Naive B cell (primary cell): Measurements from ENCODE around the gene CREB3. TPM values are rescaled to one million over a fixed set of nuclear protein-coding genes. Genes with fewer than 3 reads are reported as not detected.

Source experiments
- ATAC-seq, 2 donors: fragments of 150-1000 bp; cut with Tn5 transposase; 2 replicates each; pipeline ENCODE4 v1.10.0; 2021; ENCODE audit warnings: low read depth in 2 of 2, mild to moderate bottlenecking in 2 of 2, moderate library complexity in 2 of 2
- DNase-seq: peaks from one replicate; pipeline ENCODE4 v3.0.0; 2022
- H3K27ac Mint-ChIP-seq, 6 donors: one replicate each; pipeline ENCODE4 v1.8.0; 2020 to 2022; ENCODE audit warnings: mild to moderate bottlenecking in 6 of 6, mixed read lengths in 6 of 6, moderate library complexity in 5 of 6, inconsistent platforms in 2 of 6
- H3K27me3 Mint-ChIP-seq, 3 donors: one replicate each; pipeline ENCODE4 v1.8.0; 2021 to 2022; ENCODE audit warnings: mixed read lengths in 3 of 3, mild to moderate bottlenecking in 1 of 3
- H3K36me3 Mint-ChIP-seq, 2 donors: one replicate each; pipeline ENCODE4 v1.8.0; 2020 to 2022; ENCODE audit warnings: mixed read lengths in 2 of 2, inconsistent platforms in 1 of 2, mild to moderate bottlenecking in 1 of 2
- H3K4me1 Mint-ChIP-seq, 3 donors: one replicate each; pipeline ENCODE4 v1.8.0; 2020 to 2022; ENCODE audit warnings: mixed read lengths in 3 of 3, inconsistent platforms in 1 of 3, mild to moderate bottlenecking in 1 of 3, moderate library complexity in 1 of 3
- H3K4me3 Mint-ChIP-seq, 8 donors: one replicate each; pipeline ENCODE4 v1.8.0; 2020 to 2022; ENCODE audit warnings: mild to moderate bottlenecking in 8 of 8, mixed read lengths in 8 of 8, moderate library complexity in 8 of 8, inconsistent platforms in 2 of 8
- H3K9me3 Mint-ChIP-seq, 7 donors: one replicate each; pipeline ENCODE4 v1.8.0; 2020 to 2022; ENCODE audit warnings: mixed read lengths in 7 of 7, mild to moderate bottlenecking in 5 of 7, inconsistent platforms in 2 of 7, moderate library complexity in 1 of 7
- polyA plus RNA-seq, 6 donors: library from polyadenylated mRNA; unstranded; fragments of 300-500 nt; fragmentation: Illumina TruSeq; gene quantifications; one replicate each; pipeline ENCODE4 v1.2.3, GENCODE V29; 2021; ENCODE audit warnings: low read depth in 6 of 6

Gene CREB3
- polyA plus RNA-seq, 6 donors from 2014 or later = 24.8 to 41.0 (median 33.2) TPM

DNA sequence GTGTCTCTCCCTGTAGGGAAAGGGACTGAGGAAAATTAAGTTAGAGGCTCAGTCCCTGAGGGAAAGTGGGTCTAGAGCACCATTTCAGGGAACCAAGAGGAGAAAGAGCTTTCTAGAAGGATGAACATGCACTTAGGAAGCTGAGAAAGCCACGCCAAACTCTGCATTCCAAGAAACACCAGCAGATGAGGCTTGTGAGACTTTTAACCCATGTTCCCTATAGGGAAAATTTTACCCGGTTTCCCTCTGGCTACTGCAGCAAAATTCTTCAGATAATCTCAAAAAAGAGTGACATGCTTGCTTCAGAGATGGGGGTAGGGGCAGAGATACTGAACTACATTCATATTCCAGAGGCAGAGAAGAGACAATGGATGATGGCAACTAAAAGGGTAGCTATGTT lies 9.0 kb upstream of the CREB3 start:
- H3K4me1 Mint-ChIP-seq = peaks cover 14 to 30% (median 28%) of the 10 kb centered on the region in 3 donors
- H3K9me3 Mint-ChIP-seq = no peaks in the 10 kb centered on the region
- H3K27me3 Mint-ChIP-seq = no peaks in the 10 kb centered on the region
- H3K4me3 Mint-ChIP-seq = no peak overlapping the region
- DNase-seq (no peak), ATAC-seq (no peak)
- H3K36me3 Mint-ChIP-seq = peaks cover 14 to 34% of the 10 kb centered on the region in 2 donors
- peak overlapping the region in 2 of 6 donors; percentile 78 to 93 for H3K27ac Mint-ChIP-seq

DNA sequence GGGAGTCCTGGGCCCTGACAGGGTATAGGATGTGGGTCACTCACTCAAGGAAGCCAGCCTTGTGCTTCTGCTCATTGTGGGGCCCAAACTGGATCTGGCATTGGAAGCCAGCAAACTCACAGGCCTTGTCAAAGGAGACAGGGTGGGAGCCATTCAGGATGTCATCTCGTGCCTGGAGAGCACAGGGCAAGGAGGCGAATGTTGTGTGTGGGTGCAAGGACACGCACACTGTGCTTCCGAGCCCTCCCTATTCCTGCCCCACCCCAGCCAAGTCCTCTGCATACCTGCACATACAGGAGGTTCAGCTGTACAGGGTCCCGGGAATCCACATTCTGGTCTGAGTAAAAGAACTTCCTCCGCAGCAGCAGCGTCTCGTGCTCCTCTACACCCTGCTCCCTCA lies 8.6 kb upstream of the CREB3 start:
- Mint-ChIP-seq H3K4me3 (no peak overlapping the region), H3K27ac (peak overlapping the region in 1 of 6 donors; percentile 57), H3K27me3 (no peaks in the 10 kb centered on the region), H3K9me3 (no peaks in the 10 kb centered on the region), H3K36me3 (peaks cover 13 to 34% of the 10 kb centered on the region in 2 donors), H3K4me1 (peaks cover 10 to 27% (median 23%) of the 10 kb centered on the region in 3 donors)
- ATAC-seq (no peak), DNase-seq (no peak)

- no peaks in the 10 kb centered on the region for H3K27me3 Mint-ChIP-seq
- H3K27ac Mint-ChIP-seq = no peak overlapping the region
- ATAC-seq (no peak), DNase-seq (no peak)
- no peak overlapping the region for H3K4me3 Mint-ChIP-seq
- peaks cover 0 to 18% (median 11%) of the 10 kb centered on the region in 3 donors for H3K4me1 Mint-ChIP-seq
- peaks cover 13 to 25% of the 10 kb centered on the region in 2 donors for H3K36me3 Mint-ChIP-seq
- no peaks in the 10 kb centered on the region for H3K9me3 Mint-ChIP-seq
Observed at GRCh38 chr9:35725362-35725761, 7.1 kb upstream of the CREB3 start.

- H3K27ac Mint-ChIP-seq = peak overlapping the region in 4 of 6 donors; percentile 83 to 96 (median 92)
- no peaks in the 10 kb centered on the region for H3K27me3 Mint-ChIP-seq
- DNase-seq = peak; percentile 69
- peaks cover 5 to 18% of the 10 kb centered on the region in 2 donors for H3K36me3 Mint-ChIP-seq
- H3K4me1 Mint-ChIP-seq = peaks cover 0 to 22% (median 5%) of the 10 kb centered on the region in 3 donors
- peak overlapping the region in 6 of 8 donors; percentile 44 to 88 (median 74) for H3K4me3 Mint-ChIP-seq
- ATAC-seq = peak; percentile 90 to 91
- H3K9me3 Mint-ChIP-seq = no peaks in the 10 kb centered on the region
Observed at GRCh38 chr9:35726931-35727330, 5.5 kb upstream of the CREB3 start.

GRCh38 chr9:35727676-35728040 lies 4.8 kb upstream of the CREB3 start:
- ATAC-seq (no peak), DNase-seq (no peak)
- peak overlapping the region in 1 of 6 donors; percentile 30 for H3K27ac Mint-ChIP-seq
- peaks cover 3 to 20% (median 9%) of the 10 kb centered on the region in 3 donors for H3K4me1 Mint-ChIP-seq
- peak overlapping the region in 1 of 8 donors; percentile 78 for H3K4me3 Mint-ChIP-seq
- peaks cover 0 to 11% of the 10 kb centered on the region in 2 donors for H3K36me3 Mint-ChIP-seq
- H3K9me3 Mint-ChIP-seq = no peaks in the 10 kb centered on the region
- no peaks in the 10 kb centered on the region for H3K27me3 Mint-ChIP-seq

DNA sequence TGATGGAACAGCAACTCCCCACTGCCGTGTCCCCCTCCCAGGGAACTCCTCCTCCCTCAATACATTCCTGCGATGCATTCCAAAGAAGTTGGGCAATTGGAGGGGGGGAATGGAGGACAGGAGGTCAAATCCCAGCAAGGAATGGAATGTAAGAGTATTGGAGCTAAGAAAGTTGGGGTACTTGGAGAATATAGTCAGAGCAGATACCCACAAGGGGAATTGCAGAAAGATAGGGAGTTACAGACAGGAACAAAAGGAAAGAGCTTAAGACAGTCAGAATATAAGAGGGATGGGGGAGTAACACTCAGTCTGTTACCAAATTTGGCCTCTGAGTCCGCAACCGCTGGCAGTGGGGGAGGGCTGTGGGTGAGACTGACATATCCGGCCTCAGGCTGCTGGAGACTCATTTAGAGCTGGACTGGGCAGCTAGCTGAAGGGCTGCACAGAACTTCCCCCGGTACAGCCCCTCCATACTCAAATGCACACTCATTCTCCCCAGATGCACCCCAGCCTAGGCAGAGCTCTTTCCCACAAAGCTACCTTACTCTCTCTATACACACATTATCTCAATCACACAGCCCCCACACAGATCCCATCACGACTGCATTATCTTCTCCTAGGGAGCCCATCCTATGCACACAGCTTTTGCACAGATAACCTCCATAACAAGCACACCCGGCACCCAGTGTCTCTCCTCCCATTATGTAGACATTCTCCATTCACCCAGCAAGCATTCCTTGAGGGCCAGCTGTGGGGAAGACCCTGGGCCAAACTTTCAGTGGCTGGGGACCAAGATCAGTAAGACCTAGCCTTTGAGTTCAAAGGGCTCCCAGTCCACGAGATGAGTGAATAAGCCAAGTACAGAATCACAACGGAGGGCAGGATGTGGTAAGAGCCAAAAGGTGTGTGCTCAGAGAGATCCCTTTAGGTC lies 4.2 kb upstream of the CREB3 start:
- Mint-ChIP-seq H3K27me3 (no peaks in the 10 kb centered on the region), H3K9me3 (no peaks in the 10 kb centered on the region), H3K27ac (no peak overlapping the region), H3K4me3 (no peak overlapping the region), H3K4me1 (peaks cover 10 to 25% (median 15%) of the 10 kb centered on the region in 3 donors), H3K36me3 (peaks cover 0 to 11% of the 10 kb centered on the region in 2 donors)
- ATAC-seq (no peak), DNase-seq (no peak)

GRCh38 chr9:35729101-35729500 lies 3.4 kb upstream of the CREB3 start:
- DNase-seq = no peak
- Mint-ChIP-seq H3K36me3 (peaks cover 0 to 11% of the 10 kb centered on the region in 2 donors), H3K27me3 (no peaks in the 10 kb centered on the region), H3K4me3 (no peak overlapping the region), H3K4me1 (peaks cover 11 to 26% (median 17%) of the 10 kb centered on the region in 3 donors), H3K27ac (no peak overlapping the region), H3K9me3 (no peaks in the 10 kb centered on the region)
- no peak for ATAC-seq

- Mint-ChIP-seq H3K9me3 (no peaks in the 10 kb centered on the region), H3K4me3 (no peak overlapping the region), H3K27me3 (no peaks in the 10 kb centered on the region), H3K4me1 (peaks cover 11 to 22% (median 12%) of the 10 kb centered on the region in 3 donors), H3K36me3 (peaks cover 0 to 6% of the 10 kb centered on the region in 2 donors), H3K27ac (peak overlapping the region in 4 of 6 donors; percentile 33 to 92 (median 55))
- DNase-seq = no peak
- ATAC-seq = no peak
Observed at GRCh38 chr9:35729700-35730485, 2.6 kb upstream of the CREB3 start.

GRCh38 chr9:35730486-35730854 lies 2.0 kb upstream of the CREB3 start:
- H3K9me3 Mint-ChIP-seq = no peaks in the 10 kb centered on the region
- no peak overlapping the region for H3K4me3 Mint-ChIP-seq
- no peak for DNase-seq
- no peaks in the 10 kb centered on the region for H3K27me3 Mint-ChIP-seq
- H3K4me1 Mint-ChIP-seq = peaks cover 11 to 26% (median 12%) of the 10 kb centered on the region in 3 donors
- peak overlapping the region in 3 of 6 donors; percentile 42 to 92 (median 74) for H3K27ac Mint-ChIP-seq
- H3K36me3 Mint-ChIP-seq = peaks cover 4 to 8% of the 10 kb centered on the region in 2 donors
- ATAC-seq = no peak

- Mint-ChIP-seq H3K27me3 (no peaks in the 10 kb centered on the region), H3K27ac (peak overlapping the region in 5 of 6 donors; percentile 54 to 98 (median 96)), H3K9me3 (no peaks in the 10 kb centered on the region), H3K4me1 (peaks cover 12 to 30% (median 16%) of the 10 kb centered on the region in 3 donors), H3K4me3 (peak overlapping the region in 2 of 8 donors; percentile 96 to 98), H3K36me3 (peaks cover 6 to 9% of the 10 kb centered on the region in 2 donors)
- DNase-seq = peak; percentile 39
- ATAC-seq = no peak
Observed at GRCh38 chr9:35731415-35732184, 866 bp upstream of the CREB3 start.

GRCh38 chr9:35732800-35733541 lies 505 bp downstream of the CREB3 start:
- H3K4me3 Mint-ChIP-seq = peak overlapping the region in 2 of 8 donors; percentile 96 to 98
- H3K27me3 Mint-ChIP-seq = no peaks in the 10 kb centered on the region

GRCh38 chr9:35734096-35734495 lies 1.6 kb downstream of the CREB3 start:
- H3K27me3 Mint-ChIP-seq = no peaks in the 10 kb centered on the region
- DNase-seq = no peak
- peaks cover 6 to 17% of the 10 kb centered on the region in 2 donors for H3K36me3 Mint-ChIP-seq
- no peak overlapping the region for H3K4me3 Mint-ChIP-seq
- H3K4me1 Mint-ChIP-seq = peaks cover 12 to 30% (median 16%) of the 10 kb centered on the region in 3 donors
- no peak overlapping the region for H3K27ac Mint-ChIP-seq
- H3K9me3 Mint-ChIP-seq = no peaks in the 10 kb centered on the region
- no peak for ATAC-seq

More at GRCh38 chr9:35732800-35733541, 505 bp downstream of the CREB3 start:
- DNase-seq (no peak), ATAC-seq (no peak)
- peak overlapping the region in 5 of 6 donors; percentile 90 to 98 (median 95) for H3K27ac Mint-ChIP-seq
- H3K9me3 Mint-ChIP-seq = no peaks in the 10 kb centered on the region
- H3K36me3 Mint-ChIP-seq = peaks cover 6 to 9% of the 10 kb centered on the region in 2 donors
- peaks cover 12 to 30% (median 16%) of the 10 kb centered on the region in 3 donors for H3K4me1 Mint-ChIP-seq
